SIG-M5 (cell line): ENCODE data around the gene CCDC73.
A peak's percentile ranks its signal among the peaks of the same experiment; 100 is the strongest.
"Not testable (repeated sequence)": the region's sequence is repeated elsewhere in the genome, so short reads cannot be mapped to it uniquely, and the experiment has no call there.

Source experiments
- DNase-seq: peaks from one replicate; lab custom pipeline; 2025; lab: John Stamatoyannopoulos, UW

The CCDC73 gene

GRCh38 chr11:32705309-32706033 is 89.0 kb downstream of the CCDC73 start:
- no peak for DNase-seq

- DNase-seq = no peak
Observed at GRCh38 chr11:32704775-32705174, 89.7 kb downstream of the CCDC73 start.

GRCh38 chr11:32704261-32704660 is 90.2 kb downstream of the CCDC73 start:
- no peak for DNase-seq

GRCh38 chr11:32701616-32702015 is 92.8 kb downstream of the CCDC73 start:
- no peak for DNase-seq

- no peak for DNase-seq
Observed at GRCh38 chr11:32698579-32698978, 95.9 kb downstream of the CCDC73 start.

- DNase-seq = no peak
Observed at GRCh38 chr11:32671051-32671450, 123.4 kb downstream of the CCDC73 start.

- no peak for DNase-seq
Observed at GRCh38 chr11:32659672-32660071, 134.8 kb downstream of the CCDC73 start.

- DNase-seq = no peak
Observed at GRCh38 chr11:32658639-32659406, 135.6 kb downstream of the CCDC73 start.

GRCh38 chr11:32643526-32643925 is 150.9 kb downstream of the CCDC73 start:
- DNase-seq = no peak

- no peak for DNase-seq
Observed at GRCh38 chr11:32641361-32641760, 153.1 kb downstream of the CCDC73 start.

GRCh38 chr11:32635819-32636218 is 158.6 kb downstream of the CCDC73 start:
- DNase-seq = no peak

GRCh38 chr11:32630844-32631243 is 163.6 kb downstream of the CCDC73 start:
- DNase-seq = no peak

GRCh38 chr11:32616903-32617302 is 177.6 kb downstream of the CCDC73 start:
- DNase-seq = no peak

GRCh38 chr11:32615422-32615821 is 179.0 kb downstream of the CCDC73 start:
- no peak for DNase-seq

GRCh38 chr11:32613500-32614151 is 180.8 kb downstream of the CCDC73 start:
- no peak for DNase-seq

- no peak for DNase-seq
Observed at GRCh38 chr11:32610797-32611352, 183.6 kb downstream of the CCDC73 start.

GRCh38 chr11:32608826-32609225 is 185.6 kb downstream of the CCDC73 start:
- not testable (repeated sequence) for DNase-seq

GRCh38 chr11:32606220-32606619 is 188.2 kb downstream of the CCDC73 start:
- DNase-seq = no peak

GRCh38 chr11:32602657-32603415 is 191.6 kb downstream of the CCDC73 start:
- DNase-seq = no peak

GRCh38 chr11:32597921-32598320 is 196.5 kb downstream of the CCDC73 start:
- no peak for DNase-seq

- DNase-seq = not testable (repeated sequence)
Observed at GRCh38 chr11:32596114-32596513, 198.3 kb downstream of the CCDC73 start.

GRCh38 chr11:32594272-32594671 is 200.2 kb downstream of the CCDC73 start:
- peak; percentile 46 for DNase-seq
